Nephron (organoid): ENCODE data around the gene RCVRN.

ENCODE experiments used
- H3K27ac Mint-ChIP-seq, 3 experiments: 2 replicates each; pipeline ENCODE4 v1.8.0; 2020; ENCODE audit warnings: mixed read lengths in 3 of 3, mild to moderate bottlenecking in 2 of 3, moderate library complexity in 1 of 3
- H3K27me3 Mint-ChIP-seq: 2 replicates; pipeline ENCODE4 v1.8.0; 2021; ENCODE audit warnings: low read depth, mild to moderate bottlenecking, moderate library complexity, mixed read lengths
- H3K36me3 Mint-ChIP-seq: 2 replicates; pipeline ENCODE4 v1.8.0; 2020; ENCODE audit warnings: low read depth, mixed read lengths
- H3K4me1 Mint-ChIP-seq: 2 replicates; pipeline ENCODE4 v1.8.0; 2020; ENCODE audit warnings: mixed read lengths
- H3K4me3 Mint-ChIP-seq, 3 experiments: 2 replicates each; pipeline ENCODE4 v1.8.0; 2020; ENCODE audit warnings: mild to moderate bottlenecking in 3 of 3, mixed read lengths in 3 of 3, moderate library complexity in 2 of 3
- H3K9me3 Mint-ChIP-seq: 2 replicates; pipeline ENCODE4 v1.8.0; 2020; ENCODE audit warnings: mixed read lengths
- TF ChIP-seq, protein P1 (sequence below), 3 experiments: fragments of 200-600 bp; sonication (generic); IDR thresholded peaks; one replicate each; pipeline ENCODE4 v1.5.0; 2021; ENCODE audit warnings: antibody characterized with exemption in 3 of 3; ENCODE audit not compliant: unreplicated experiment in 3 of 3

The RCVRN gene

DNA sequence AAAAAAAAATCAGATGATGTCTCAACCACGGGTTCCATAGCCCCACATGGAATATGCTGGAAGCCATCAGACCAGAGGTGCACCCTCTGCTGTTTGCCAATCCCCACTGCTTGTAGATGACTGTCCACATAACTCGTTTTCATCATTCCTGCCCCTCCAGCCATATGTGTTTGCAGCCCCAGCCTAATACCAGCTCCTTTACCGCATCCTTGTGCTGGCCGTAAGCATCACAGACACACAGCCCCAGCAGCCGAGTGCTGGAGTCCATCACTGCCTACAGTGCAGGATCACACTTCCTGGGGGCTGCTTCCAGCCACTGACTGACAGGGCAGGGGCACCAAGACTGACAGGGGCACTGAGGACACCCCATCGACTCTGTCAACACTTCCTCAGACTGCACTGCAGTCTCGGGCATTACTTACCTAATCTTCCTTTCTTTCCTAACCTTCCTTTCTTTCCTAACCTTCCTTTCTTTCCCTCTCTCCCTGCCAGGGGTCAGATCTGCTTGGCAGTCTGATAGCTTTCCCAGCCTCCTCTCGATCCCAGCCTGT, 5.0 kb downstream of the RCVRN start:
- Mint-ChIP-seq H3K9me3 (no peaks in the 10 kb centered on the region), H3K27ac (peak overlapping the region; percentile 10 to 38 (median 21)), H3K27me3 (peaks cover 18% of the 10 kb centered on the region), H3K4me1 (peaks cover 29% of the 10 kb centered on the region), H3K4me3 (no peak overlapping the region), H3K36me3 (no peaks in the 10 kb centered on the region)
- TF ChIP-seq, protein P1, sequence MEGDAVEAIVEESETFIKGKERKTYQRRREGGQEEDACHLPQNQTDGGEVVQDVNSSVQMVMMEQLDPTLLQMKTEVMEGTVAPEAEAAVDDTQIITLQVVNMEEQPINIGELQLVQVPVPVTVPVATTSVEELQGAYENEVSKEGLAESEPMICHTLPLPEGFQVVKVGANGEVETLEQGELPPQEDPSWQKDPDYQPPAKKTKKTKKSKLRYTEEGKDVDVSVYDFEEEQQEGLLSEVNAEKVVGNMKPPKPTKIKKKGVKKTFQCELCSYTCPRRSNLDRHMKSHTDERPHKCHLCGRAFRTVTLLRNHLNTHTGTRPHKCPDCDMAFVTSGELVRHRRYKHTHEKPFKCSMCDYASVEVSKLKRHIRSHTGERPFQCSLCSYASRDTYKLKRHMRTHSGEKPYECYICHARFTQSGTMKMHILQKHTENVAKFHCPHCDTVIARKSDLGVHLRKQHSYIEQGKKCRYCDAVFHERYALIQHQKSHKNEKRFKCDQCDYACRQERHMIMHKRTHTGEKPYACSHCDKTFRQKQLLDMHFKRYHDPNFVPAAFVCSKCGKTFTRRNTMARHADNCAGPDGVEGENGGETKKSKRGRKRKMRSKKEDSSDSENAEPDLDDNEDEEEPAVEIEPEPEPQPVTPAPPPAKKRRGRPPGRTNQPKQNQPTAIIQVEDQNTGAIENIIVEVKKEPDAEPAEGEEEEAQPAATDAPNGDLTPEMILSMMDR (IDR thresholded peaks at IDR 0.05; ENCODE audit: unreplicated experiment in 3 of 3), result no peak

DNA sequence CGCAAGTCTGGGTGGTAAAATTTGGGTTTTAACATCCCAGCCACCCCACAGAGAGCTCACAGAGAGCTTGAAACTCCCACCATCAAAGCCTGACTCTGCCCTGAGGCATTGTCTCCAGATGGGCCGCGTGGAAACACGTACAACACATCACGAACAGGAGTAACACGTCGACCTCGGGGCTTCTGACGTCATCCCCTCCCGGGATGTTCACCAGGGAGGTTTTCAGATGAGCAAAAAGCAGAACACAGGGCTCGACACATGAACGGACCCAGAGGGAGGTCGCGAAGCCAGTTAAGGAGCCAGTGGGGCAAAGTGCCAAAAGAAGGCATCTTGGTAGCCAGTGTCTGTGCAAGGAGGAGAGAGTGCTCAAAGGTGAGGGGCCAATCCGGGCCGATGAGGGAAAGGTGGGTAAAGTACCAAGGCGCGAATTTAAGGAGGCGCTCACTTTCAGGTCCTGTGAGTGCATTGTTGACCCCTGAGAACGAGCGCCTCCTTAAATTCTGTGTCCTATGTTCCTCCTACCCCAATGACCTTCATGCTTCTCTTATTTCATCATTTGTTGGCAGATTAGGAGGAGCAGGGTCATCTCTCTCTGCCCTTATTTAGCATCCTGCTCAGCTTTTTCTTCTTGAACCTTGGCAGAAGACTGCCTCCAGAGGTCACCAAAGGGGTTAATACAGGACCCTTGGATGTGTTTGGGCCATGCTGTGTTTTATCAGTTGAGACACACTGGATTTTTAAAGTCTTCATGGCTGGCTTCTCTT, 5.6 kb downstream of the RCVRN start:
- Mint-ChIP-seq H3K9me3 (no peaks in the 10 kb centered on the region), H3K27me3 (peaks cover 18% of the 10 kb centered on the region), H3K27ac (peak overlapping the region in 2 of 3 experiments; percentile 21 to 38), H3K4me3 (no peak overlapping the region), H3K36me3 (no peaks in the 10 kb centered on the region), H3K4me1 (peaks cover 29% of the 10 kb centered on the region)
- TF ChIP-seq, protein P1 (IDR thresholded peaks at IDR 0.05; ENCODE audit: unreplicated experiment in 3 of 3), result no peak

DNA sequence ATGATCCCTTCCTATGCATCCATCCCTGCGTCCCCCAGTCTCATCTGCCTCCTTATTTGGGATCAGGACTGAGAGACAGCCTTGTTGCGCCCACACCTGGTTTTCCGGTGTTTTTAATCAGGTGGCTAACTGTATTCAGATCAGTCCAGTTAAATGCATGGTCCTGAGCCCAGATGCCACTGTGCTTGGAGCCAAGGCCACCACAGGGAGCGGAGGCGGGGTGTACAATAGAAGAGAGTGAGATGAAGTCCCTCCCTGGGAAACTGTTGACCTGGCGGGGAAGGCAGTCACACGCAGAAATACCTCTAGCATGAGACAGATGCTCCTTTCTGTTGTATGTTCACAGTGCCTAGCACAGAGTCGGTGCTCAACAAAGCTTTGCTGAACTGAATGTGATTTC, 6.3 kb downstream of the RCVRN start:
- Mint-ChIP-seq H3K4me3 (no peak overlapping the region), H3K4me1 (peaks cover 29% of the 10 kb centered on the region), H3K27me3 (peaks cover 16% of the 10 kb centered on the region), H3K9me3 (no peaks in the 10 kb centered on the region), H3K27ac (no peak overlapping the region), H3K36me3 (no peaks in the 10 kb centered on the region)
- TF ChIP-seq, protein P1 (IDR thresholded peaks at IDR 0.05; ENCODE audit: unreplicated experiment in 3 of 3), result no peak

DNA sequence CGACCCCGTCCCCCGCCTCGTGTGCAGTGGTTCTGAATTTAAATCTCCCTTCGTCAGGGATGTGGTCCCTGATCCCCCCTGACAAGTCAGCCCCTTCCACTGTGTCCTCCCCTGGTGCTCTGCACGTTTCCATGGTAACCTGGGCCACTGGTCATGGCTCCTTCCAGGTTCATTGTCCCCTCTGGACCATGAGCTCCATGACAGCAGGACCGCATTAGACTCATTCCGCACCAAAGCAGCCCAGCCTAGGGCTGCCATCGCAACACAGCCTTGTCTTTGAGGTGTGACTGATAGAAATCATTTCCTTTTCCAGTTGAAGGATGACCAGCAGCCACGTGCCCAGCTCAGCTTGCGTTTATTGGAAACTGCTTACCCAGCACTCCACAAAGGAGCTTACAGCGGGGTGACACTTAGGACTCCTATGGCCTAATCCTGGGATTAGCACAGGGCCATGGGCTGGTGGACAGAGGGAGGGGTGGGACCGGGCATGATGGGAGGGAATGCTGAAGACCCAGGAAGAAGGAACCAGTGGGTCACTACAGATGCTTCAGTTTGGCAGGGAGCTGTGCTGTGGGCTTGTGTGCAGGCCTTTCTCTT, 7.6 kb downstream of the RCVRN start:
- Mint-ChIP-seq H3K4me3 (no peak overlapping the region), H3K9me3 (no peaks in the 10 kb centered on the region), H3K27me3 (peaks cover 8% of the 10 kb centered on the region), H3K4me1 (peaks cover 29% of the 10 kb centered on the region), H3K27ac (no peak overlapping the region), H3K36me3 (no peaks in the 10 kb centered on the region)
- TF ChIP-seq, protein P1 (IDR thresholded peaks at IDR 0.05; ENCODE audit: unreplicated experiment in 3 of 3), result no peak

DNA sequence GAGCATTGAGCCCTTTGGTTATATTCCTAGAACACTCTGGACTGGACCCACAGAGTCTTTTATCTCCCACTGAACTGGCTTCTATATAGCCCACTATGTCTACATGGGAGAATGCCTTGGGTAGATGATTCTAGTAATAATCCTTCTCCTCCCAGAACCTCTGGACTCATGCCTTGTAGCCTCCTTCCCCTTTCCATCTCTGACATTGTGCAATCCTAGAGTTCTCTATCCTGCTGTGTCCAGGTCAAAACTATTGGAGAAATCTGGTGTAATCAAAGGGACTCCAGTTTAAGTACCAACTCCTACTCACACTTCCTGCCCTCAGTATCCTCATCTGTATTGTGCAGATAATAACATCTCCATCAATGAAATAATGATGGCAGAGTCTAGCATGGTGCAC, 9.1 kb downstream of the RCVRN start:
- Mint-ChIP-seq H3K4me3 (no peak overlapping the region), H3K27ac (no peak overlapping the region), H3K4me1 (peaks cover 18% of the 10 kb centered on the region), H3K27me3 (peaks cover 8% of the 10 kb centered on the region), H3K36me3 (no peaks in the 10 kb centered on the region), H3K9me3 (no peaks in the 10 kb centered on the region)
- TF ChIP-seq, protein P1 (IDR thresholded peaks at IDR 0.05; ENCODE audit: unreplicated experiment in 3 of 3), result no peak
